Esophagus muscularis mucosa (tissue), 4 donors: ENCODE results near the gene KCNB1.

Experiments
- EP300 ChIP-seq: sonication (generic); formaldehyde crosslinking; IDR thresholded peaks from one replicate; pipeline ENCODE4 v1.6.1; 2017; ENCODE audit warnings: antibody characterized with exemption
- POLR2A ChIP-seq: fragments of 450-650 bp; IDR thresholded peaks from one replicate; pipeline ENCODE4 v1.6.1; 2017; ENCODE audit warnings: antibody characterized with exemption, moderate library complexity, mild to moderate bottlenecking, low read depth
- POLR2AphosphoS5 ChIP-seq, 2 donors: sonication (generic); formaldehyde crosslinking; IDR thresholded peaks; one replicate each; pipeline ENCODE4 v1.6.1; 2017; ENCODE audit warnings: antibody characterized with exemption in 2 of 2
- TF ChIP-seq, protein P1 (sequence below), 3 experiments: fragments of 200-600 bp in 2 of 3; fragments of 450-650 bp in 1 of 3; sonication (generic) in 2 of 3; IDR thresholded peaks; one replicate each; pipeline ENCODE4 v1.5.1; 2017 to 2019; ENCODE audit warnings: antibody characterized with exemption in 3 of 3, mild to moderate bottlenecking in 2 of 3, moderate library complexity in 1 of 3

DNA sequence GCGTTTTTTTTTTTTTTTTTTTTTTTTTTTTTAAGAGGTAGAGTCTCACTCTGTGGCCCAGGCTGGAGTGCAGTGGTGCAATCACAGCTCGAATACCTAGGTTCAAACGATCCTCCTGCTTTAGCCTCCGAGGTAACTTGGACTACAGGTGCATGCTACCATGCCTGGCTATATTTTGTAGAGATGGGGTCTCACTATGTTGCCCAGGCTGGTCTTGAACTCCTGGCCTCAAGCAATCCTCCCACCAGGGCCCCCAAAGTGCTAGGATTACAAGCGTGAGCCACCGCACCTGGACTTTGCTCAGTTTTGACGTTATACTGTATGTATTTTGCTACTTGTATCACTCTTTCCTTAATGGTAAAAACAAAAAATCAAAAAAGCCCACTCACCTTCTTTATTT is 103.1 kb downstream of the KCNB1 start:
- TF ChIP-seq, protein P1, sequence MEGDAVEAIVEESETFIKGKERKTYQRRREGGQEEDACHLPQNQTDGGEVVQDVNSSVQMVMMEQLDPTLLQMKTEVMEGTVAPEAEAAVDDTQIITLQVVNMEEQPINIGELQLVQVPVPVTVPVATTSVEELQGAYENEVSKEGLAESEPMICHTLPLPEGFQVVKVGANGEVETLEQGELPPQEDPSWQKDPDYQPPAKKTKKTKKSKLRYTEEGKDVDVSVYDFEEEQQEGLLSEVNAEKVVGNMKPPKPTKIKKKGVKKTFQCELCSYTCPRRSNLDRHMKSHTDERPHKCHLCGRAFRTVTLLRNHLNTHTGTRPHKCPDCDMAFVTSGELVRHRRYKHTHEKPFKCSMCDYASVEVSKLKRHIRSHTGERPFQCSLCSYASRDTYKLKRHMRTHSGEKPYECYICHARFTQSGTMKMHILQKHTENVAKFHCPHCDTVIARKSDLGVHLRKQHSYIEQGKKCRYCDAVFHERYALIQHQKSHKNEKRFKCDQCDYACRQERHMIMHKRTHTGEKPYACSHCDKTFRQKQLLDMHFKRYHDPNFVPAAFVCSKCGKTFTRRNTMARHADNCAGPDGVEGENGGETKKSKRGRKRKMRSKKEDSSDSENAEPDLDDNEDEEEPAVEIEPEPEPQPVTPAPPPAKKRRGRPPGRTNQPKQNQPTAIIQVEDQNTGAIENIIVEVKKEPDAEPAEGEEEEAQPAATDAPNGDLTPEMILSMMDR (IDR thresholded peaks at IDR 0.05), result no peak
- TF ChIP-seq POLR2A (no peak), EP300 (no peak), POLR2AphosphoS5 (IDR thresholded peaks at IDR 0.05) (no peak)
